Skeletal muscle satellite cell (primary cell): ENCODE results near the gene GPHN.

Experiments used
- H3K27me3 ChIP-seq: 2 replicates; pipeline ENCODE4 v1.7.0; 2013; ENCODE audit warnings: low read length; ENCODE audit not compliant: control insufficient read depth, insufficient read depth
- H3K36me3 ChIP-seq: 2 replicates; pipeline ENCODE4 v1.7.0; 2013; ENCODE audit warnings: mild to moderate bottlenecking, control low read depth, low read length; ENCODE audit not compliant: insufficient read depth
- H3K4me1 ChIP-seq: 2 replicates; pipeline ENCODE4 v1.7.0; 2013; ENCODE audit warnings: low read length; ENCODE audit not compliant: control insufficient read depth, insufficient read depth
- H3K4me2 ChIP-seq: 2 replicates; pipeline ENCODE4 v1.7.0; 2013; ENCODE audit warnings: mild to moderate bottlenecking, low read length
- H3K4me3 ChIP-seq: 2 replicates; pipeline ENCODE4 v1.7.0; 2013; ENCODE audit warnings: low read length
- H3K9ac ChIP-seq: 2 replicates; pipeline ENCODE4 v1.7.0; 2013; ENCODE audit warnings: mild to moderate bottlenecking, low read depth, low read length, moderate library complexity
- H3K9me3 ChIP-seq: replicated peaks from 2 replicates; pipeline ENCODE4 v1.7.0; 2013; ENCODE audit warnings: mild to moderate bottlenecking, control low read depth, low read length

Gene GPHN

DNA sequence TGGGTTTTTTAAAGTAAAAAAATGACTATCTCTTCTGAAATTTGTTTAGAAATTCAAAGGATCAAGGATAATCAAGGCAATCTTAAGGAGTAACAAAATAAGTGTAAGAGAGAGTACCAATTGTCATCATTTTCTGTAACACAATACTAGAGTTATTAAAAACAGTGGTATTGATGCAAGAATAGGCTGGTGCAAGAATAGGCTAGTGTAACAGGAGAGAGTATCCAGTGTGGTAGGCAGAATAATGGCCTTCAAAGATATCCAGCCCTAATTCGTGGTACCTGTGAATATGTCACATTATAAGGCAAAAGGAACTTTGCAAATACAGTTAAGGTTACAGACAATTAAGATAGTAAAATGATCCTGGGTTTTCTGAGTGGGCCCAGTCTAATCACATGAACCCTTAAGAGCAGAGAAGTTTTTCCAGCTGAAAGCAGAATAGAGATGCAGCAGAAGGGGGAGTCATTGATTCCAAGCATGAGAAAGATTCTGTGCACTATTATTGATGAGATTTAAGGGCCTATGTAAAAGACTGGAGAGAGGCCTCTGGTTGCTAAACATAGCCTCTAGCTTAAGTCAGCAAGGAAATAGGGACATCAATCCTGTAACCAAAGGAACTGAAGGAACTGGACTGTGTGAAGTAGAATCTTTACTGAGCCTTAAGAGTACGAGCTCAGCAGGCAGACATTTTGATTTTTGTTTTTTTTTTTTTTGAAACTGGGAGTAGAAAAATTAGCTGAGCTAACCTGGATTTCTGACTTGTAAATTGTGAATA is 134.1 kb downstream of the GPHN start:
- no peak overlapping the region for H3K4me3 ChIP-seq
- no peak overlapping the region for H3K4me2 ChIP-seq
- H3K9ac ChIP-seq, result no peak overlapping the region
- H3K27me3 ChIP-seq, result no peaks in the 10 kb centered on the region
- H3K36me3 ChIP-seq, result no peaks in the 10 kb centered on the region
- H3K4me1 ChIP-seq, result peaks cover 6% of the 10 kb centered on the region
- H3K9me3 ChIP-seq, result no peaks in the 10 kb centered on the region

DNA sequence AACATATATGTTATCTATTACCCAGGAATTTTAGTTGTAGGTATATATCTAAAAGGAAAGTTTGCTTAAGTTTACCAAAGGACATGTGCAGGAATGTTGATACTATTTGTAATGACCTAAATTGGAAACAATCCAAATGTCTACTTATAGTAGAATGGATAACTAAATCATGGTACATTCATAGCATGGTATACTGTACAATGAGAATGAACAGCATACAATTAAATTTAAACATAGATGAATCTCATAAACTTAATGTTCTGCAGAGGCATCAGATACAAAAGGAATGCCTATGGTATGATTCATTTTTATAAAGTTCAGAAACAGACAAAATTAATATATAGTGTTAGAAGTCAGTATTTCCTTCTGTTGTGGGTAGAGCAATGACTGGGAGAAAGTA is 135.4 kb downstream of the GPHN start:
- Histone ChIP-seq H3K27me3 (no peaks in the 10 kb centered on the region), H3K36me3 (no peaks in the 10 kb centered on the region), H3K4me3 (no peak overlapping the region), H3K9me3 (no peaks in the 10 kb centered on the region), H3K9ac (no peak overlapping the region), H3K4me2 (no peak overlapping the region), H3K4me1 (peaks cover 6% of the 10 kb centered on the region)

DNA sequence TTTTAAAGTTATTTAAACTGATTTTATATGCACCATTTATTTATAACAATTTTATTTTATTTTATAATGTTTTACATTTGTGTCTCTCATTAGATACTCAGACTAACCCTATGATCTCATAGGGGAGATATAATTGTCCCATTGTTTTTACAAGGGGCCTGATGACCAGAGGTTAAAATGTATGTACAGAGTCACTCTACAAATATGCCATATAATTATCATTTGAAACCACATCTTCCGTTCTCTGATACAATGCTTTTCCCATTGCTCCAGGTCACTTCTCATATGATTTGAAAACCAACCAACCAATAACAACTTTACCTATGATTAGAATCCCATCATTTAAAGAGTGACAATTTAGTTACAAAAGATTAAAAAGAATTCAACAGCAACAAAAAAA is 137.8 kb downstream of the GPHN start:
- Histone ChIP-seq H3K4me2 (no peak overlapping the region), H3K9ac (no peak overlapping the region), H3K9me3 (no peaks in the 10 kb centered on the region), H3K27me3 (no peaks in the 10 kb centered on the region), H3K4me1 (peaks cover 6% of the 10 kb centered on the region), H3K4me3 (no peak overlapping the region), H3K36me3 (no peaks in the 10 kb centered on the region)

DNA sequence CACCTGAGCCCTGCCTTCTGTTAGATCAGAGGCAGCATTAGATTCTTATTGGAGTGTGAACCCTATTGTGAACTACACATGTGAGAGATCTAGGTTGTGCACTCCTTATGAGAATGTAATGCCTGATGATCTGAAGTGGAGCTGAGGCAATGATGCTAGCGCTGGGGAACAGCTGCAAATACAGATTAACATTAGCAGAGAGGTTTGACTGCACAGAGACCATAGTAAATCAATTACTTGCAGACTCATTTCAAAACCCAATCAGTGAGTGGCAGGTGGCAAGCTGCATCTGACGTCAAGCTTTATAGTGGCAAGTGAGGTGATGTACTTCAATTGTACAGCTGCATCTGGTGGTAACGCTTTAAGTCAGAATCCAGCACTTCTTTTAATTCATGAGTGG is 141.6 kb downstream of the GPHN start:
- H3K4me1 ChIP-seq, result no peaks in the 10 kb centered on the region
- no peaks in the 10 kb centered on the region for H3K27me3 ChIP-seq
- no peak overlapping the region for H3K4me3 ChIP-seq

DNA sequence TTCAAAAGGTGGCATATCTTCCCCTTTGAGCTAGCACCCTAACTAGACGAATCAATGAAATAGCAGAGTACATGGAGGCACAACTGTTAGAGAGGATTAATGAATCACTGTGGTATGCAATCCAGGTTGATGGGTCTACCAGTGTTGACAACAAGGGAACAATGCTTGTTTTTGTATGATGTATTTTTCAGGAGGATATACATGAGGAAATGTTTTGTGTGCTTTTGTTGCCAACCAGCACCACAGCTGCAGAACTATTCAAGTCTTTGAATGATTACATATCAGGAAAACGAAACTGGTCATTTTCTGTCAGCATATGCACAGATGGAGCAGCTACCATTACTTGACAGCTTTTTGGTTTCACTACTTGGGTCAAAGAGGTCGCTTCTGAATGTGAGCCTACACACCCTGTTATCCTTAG is 142.6 kb downstream of the GPHN start:
- Histone ChIP-seq H3K36me3 (no peaks in the 10 kb centered on the region), H3K27me3 (no peaks in the 10 kb centered on the region), H3K9me3 (no peaks in the 10 kb centered on the region), H3K9ac (no peak overlapping the region), H3K4me3 (no peak overlapping the region), H3K4me2 (no peak overlapping the region), H3K4me1 (no peaks in the 10 kb centered on the region)

More for the DNA sequence above, 141.6 kb downstream of the GPHN start:
- H3K4me2 ChIP-seq, result no peak overlapping the region
- H3K9me3 ChIP-seq, result no peaks in the 10 kb centered on the region
- no peaks in the 10 kb centered on the region for H3K36me3 ChIP-seq
- no peak overlapping the region for H3K9ac ChIP-seq

DNA sequence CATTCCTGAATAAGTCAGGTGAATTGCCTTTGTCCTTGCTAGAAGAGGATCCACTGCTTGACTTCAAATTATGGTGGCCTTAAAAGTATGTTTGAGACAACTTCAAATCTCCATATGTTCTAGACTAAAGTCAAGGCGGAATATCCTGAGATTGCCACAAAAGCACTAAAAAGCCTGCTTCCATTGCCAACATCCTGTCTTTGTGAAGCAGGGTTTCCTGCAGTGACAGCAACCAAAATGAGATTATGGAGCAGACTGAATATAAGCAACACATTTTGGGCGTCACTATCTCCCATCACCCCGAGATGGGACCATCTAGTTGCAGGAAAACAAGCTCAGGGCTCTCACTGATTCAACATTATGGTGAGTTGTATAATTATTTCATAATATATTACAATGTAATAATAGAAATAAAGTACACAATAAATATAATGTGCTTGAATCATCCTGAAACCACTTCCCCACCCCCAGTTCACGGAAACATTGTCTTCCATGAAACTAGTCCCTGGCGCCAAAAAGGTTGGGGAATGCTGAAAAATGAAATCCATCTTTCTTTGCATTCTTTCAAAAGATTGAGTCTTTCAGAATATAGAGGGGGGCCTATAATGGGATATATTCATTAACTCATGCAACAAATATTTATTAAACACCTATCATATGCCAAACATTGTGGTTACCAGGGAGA is 143.7 kb downstream of the GPHN start:
- H3K9me3 ChIP-seq, result no peaks in the 10 kb centered on the region
- no peaks in the 10 kb centered on the region for H3K27me3 ChIP-seq
- H3K36me3 ChIP-seq, result no peaks in the 10 kb centered on the region
- H3K4me1 ChIP-seq, result no peaks in the 10 kb centered on the region
- H3K9ac ChIP-seq, result no peak overlapping the region
- H3K4me2 ChIP-seq, result no peak overlapping the region
- no peak overlapping the region for H3K4me3 ChIP-seq

DNA sequence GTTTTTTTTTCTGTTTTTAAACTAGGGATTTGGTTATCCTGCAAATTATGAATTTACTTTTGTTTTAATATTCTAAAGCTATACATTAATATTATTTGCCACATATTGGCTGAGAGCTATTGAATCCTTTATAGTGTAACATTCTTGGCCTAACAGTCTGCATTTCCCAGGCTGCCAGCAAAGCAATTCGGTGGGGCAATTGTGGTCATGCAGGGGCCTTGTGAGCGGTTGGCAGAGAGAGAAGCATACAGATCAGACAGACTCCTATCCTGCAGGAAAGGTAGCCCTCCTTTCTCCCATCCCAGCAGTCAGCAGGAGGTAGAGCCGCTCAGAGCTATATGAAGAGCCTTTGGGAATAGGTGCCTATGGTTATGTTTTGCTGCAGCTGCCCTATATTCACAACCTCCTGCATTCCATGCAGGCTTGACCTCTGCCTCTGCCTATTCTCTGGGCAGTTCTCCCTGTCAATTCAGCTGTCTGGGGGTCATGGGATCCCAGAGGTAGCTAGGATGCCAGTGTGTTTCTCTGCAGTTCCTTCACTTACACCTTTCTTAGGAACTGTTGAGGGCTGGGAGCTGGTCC is 144.7 kb downstream of the GPHN start:
- Histone ChIP-seq H3K4me2 (no peak overlapping the region), H3K9me3 (no peaks in the 10 kb centered on the region), H3K4me3 (no peak overlapping the region), H3K27me3 (no peaks in the 10 kb centered on the region), H3K9ac (no peak overlapping the region), H3K36me3 (no peaks in the 10 kb centered on the region), H3K4me1 (no peaks in the 10 kb centered on the region)

DNA sequence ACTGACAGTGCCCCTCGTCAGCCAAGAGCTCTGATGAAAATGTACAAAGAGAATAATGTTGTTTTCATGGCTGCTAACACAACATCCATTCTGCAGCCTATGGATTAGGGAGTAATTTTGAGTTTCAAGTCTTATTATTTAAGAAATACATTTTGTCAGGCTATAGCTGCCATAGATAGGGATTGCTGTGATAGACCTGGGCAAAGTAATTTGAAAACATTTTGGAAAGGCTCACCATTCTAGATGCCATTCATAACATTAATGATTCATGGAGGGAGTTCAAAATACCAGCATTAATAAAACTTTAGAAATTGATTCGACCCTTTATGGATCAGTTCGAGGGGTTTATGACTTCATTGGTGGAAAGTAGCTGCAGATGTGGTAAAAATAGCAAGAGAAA is 149.8 kb downstream of the GPHN start:
- Histone ChIP-seq H3K4me2 (no peak overlapping the region), H3K4me3 (no peak overlapping the region), H3K9me3 (no peaks in the 10 kb centered on the region), H3K27me3 (no peaks in the 10 kb centered on the region), H3K4me1 (no peaks in the 10 kb centered on the region), H3K36me3 (no peaks in the 10 kb centered on the region), H3K9ac (no peak overlapping the region)

DNA sequence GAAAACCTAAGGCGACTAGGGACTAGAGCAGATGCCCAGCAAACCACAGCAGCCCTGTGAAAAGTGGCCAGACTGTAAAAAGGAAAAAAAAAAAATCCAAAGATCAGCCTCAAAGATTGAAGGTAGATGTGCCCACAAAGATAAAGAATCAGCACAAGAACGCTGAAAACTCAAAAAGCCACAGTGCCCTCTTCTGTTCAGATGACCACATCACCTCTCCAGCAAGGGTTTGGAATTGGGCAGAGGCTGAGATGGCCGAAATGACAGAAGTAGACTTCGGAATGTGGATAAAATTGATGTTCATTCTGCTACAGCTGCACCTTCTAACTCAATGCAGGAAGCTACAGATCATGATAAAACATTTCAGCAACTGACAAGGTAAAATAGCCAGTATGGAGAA is 154.4 kb downstream of the GPHN start:
- no peak overlapping the region for H3K4me3 ChIP-seq
- no peak overlapping the region for H3K9ac ChIP-seq
- H3K36me3 ChIP-seq, result no peaks in the 10 kb centered on the region
- H3K4me2 ChIP-seq, result no peak overlapping the region
- H3K4me1 ChIP-seq, result no peaks in the 10 kb centered on the region
- no peaks in the 10 kb centered on the region for H3K9me3 ChIP-seq
- H3K27me3 ChIP-seq, result no peaks in the 10 kb centered on the region

DNA sequence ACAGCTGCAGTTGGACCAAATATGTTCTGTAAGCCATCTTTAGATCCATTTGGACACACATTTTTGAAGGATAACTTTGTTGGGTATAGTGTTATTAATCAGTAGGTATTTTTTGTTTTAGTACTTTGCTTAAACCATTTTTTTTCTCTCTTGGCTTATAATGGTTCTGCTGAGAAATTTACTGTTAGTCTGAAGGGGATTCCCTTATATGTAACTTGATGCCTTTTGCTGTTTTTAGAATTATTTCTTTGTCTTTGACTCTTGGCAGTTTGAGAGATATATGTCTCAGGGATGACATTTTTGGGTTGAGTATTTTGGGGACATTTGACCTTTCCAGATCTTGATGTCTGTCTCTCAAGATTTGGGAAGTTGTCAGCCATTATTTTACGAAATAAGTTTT is 169.8 kb downstream of the GPHN start:
- Histone ChIP-seq H3K4me1 (no peaks in the 10 kb centered on the region), H3K9ac (no peak overlapping the region), H3K36me3 (no peaks in the 10 kb centered on the region), H3K4me3 (no peak overlapping the region), H3K9me3 (no peaks in the 10 kb centered on the region), H3K4me2 (no peak overlapping the region), H3K27me3 (no peaks in the 10 kb centered on the region)

DNA sequence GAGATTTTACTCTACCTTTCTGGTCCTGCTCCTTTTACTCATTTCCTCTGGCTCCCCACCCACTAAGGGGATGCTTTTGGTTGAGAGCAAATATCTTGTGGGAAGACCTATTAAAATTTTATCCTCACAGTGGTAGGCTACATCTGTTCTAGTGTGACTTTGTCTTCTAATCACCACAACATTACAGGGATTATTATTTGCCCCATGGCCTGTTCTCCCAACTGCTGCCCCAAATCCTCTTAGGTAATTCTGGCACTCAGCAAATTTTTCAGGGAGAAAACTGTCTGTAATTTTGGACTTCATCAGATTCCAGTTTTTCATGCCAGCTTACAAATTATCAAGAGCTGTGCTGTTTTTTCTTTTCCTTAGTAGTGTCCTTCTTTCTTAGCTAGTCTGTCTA is 172.3 kb downstream of the GPHN start:
- H3K9me3 ChIP-seq, result no peaks in the 10 kb centered on the region
- no peaks in the 10 kb centered on the region for H3K36me3 ChIP-seq
- no peak overlapping the region for H3K4me2 ChIP-seq
- no peaks in the 10 kb centered on the region for H3K27me3 ChIP-seq
- H3K9ac ChIP-seq, result no peak overlapping the region
- no peaks in the 10 kb centered on the region for H3K4me1 ChIP-seq
- H3K4me3 ChIP-seq, result no peak overlapping the region
